Measurements from ENCODE around the gene SNRPF. TPM values are rescaled to one million over a fixed set of nuclear protein-coding genes. Genes with fewer than 3 reads are reported as not detected.
"Not testable (repeated sequence)": the region's sequence is repeated elsewhere in the genome, so short reads cannot be mapped to it uniquely, and the experiment has no call there.

SNRPF gene
- total RNA-seq: 36.7 and 38.5 TPM in 2 replicates

DNA sequence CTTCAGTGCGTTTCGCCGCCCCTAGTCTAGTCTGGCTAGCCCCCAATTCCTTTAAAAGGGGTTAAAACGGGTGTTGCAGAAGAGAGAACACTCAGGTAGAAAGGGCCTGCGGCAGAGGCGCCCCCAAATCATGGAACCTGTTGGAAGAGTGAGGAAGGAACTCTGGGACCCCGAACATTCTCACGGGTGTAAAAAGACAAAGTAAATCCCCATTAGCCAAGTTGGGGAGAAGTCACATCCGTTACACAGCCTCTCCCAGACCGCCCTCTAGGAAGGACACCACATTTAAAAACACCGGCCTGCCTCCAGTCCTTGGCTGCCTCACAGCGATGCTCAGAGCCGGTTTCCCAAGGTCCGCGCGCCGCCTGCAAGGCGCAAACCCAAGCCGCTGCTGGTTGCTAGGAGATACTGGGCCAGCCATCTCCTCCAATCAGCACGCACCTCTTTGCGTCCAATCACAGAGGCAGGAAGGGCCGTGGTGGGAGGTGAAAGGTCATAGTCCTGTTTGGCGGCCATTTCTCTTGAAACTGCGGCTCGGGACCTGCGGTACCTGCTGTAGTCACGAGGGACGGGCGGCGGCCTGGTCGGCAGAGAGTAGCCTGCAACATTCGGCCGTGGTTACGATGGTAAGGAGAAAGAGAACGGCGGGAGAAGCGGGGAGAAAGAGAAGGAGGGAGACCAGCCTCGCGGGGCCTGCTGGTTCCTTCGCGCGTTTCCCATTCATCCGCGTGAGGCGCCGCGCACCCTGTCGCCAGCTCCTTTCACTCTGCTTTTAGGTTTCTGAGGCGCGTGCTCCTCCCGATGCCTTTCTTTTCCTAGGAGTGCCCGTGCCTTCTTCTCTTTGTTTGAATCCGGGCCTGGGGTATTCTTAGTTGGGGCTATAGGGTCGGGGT lies at the start of gene SNRPF:
TSS of gene SNRPF (plus strand) at position 502 of the 893 bp plus-strand sequence. CDS start at position 624, 122 bp downstream.
- intact Hi-C loops (cut with micrococcal nuclease): loop anchor here (1.0 to 10.0 kb wide), 21 partner anchors 60 to 1400 kb away; partner anchors contain the start of genes AMDHD1, CCDC38, CDK17 and CEP83

- intact Hi-C loops (cut with micrococcal nuclease): no loop called here
Observed at GRCh38 chr12:95809000-95809680, 49.6 kb upstream of the SNRPF start.

DNA sequence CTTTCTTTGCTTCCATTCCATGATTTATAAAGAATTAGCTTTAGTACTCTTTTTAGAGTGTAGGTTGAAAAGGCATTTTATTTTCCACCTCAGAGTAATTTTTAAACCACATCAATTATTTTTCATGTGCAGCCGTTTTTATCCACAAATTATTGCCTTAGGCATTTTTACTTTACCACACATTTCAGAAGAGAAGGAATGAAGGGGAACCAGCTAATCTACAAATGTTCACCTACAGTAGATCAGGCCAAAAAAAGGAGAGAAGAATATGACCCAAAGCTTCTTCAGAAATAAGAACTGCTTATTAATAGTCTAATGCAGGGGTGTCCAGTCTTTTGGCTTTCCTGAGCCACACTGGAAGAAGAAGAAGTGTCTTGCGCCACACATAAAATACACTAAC lies 48.3 kb upstream of the SNRPF start:
- intact Hi-C loops (cut with micrococcal nuclease): no loop called here

DNA sequence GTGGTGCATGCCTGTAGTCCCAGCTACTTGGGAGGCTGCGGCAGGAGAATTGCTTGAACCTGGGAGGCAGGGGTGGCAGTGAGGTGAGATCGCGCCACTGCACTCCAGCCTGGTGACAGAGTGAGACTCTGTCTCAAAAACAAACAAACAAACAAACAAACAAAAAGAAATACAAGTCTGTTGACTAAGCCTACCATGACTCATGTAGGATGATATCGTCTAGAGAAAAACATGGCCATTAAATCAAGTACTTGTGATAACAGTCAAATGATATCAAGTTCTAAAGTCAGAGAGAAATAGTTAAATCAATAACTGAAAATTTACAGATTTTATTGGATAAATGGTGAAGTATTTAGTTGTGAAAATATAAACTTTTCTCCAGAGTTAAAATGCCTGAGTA lies 46.6 kb upstream of the SNRPF start:
- intact Hi-C loops (cut with micrococcal nuclease): not testable (repeated sequence)

DNA sequence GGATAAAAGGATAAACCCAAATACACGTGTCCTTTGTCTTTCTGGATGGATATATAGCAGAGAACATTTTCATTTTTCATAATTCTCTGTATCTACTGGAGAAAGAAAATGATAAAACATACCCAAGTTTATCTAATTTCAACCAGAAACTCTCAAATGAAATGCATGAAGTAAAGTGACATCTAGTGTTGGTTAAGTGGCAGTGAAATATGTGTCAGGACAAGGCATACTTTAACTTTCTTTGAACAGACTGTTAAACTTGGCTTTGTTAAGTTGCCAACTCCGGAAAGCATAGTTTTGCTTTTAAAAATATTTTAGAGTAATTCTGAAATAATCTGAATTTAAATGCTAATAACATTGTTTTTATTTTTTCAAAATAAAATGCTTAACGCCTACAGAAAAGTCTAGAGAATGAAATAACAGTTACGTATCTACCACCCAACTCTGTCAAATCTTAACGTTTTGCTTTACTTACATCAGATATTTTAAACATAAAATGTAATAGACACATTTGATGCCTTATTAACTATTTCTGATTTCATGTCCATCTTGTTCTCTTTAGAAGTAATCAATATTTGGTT lies 43.0 kb upstream of the SNRPF start:
- intact Hi-C loops (cut with micrococcal nuclease): loop anchor here (1.0 to 2.0 kb wide), 2 partner anchors 192 to 699 kb away; no protein-coding TSS in a partner anchor

DNA sequence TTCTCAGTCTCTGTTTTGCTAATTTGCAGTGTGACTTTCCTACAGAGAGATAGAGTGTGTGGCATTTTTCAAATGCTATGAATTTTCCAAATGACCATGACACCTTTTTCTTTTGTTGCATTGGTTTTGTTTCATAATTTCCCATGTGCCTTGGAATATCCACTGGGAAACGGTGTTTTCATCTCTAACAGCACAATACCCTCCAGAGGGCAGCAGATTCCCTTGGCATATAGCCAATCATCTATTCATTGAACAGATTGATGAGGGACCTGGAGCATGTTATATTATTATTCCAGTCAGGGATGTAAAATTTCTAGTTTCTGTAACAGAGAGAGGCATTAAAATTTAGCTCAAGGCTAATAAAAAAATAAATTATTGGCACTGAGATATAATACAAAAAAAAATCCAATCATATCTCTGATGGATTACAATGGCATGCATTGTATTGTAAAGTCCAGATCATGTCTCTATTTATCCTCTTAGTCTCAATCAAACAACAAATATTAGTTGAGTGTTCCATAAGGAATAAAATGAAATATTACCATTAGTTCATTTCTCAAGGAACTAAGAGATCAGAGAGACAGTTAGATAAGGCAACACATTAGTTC lies 38.6 kb upstream of the SNRPF start:
- intact Hi-C loops (cut with micrococcal nuclease): no loop called here

GRCh38 chr12:95829395-95829794 lies 29.4 kb upstream of the SNRPF start:
- intact Hi-C loops (cut with micrococcal nuclease): no loop called here

DNA sequence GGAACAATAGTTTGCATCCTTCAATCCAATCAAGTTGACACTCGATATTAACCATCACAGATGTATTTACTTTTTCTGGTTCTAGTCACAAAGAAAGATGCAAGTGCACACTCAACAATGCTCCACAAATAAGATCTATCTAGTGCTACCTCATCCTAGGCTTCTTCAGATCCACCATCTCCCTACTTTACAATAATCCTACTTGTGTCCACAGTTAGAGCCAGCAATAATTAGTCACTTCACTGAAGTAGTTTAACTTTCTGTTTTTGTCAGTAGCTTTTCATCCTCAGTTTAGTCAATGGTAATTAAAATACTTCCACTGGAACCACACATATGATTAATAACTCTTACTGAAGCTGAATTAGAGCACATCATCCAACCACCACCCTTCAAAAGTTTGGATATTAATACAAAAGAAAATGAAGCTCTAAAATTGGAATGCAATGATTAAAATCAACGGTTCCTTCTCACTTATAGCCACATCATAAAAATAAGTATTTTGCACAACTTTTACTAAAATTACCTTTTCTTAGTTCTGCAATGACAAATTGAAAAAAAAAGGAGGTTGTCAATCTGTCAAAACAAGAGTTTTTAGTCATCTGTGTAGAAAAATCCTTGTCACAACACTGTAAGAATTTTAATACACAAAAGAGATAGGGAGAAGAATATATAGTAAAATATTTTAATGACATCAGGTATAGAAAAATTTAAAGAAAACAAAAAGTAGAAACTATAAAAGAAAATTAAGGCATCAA lies 28.2 kb upstream of the SNRPF start:
- intact Hi-C loops (cut with micrococcal nuclease): no loop called here

DNA sequence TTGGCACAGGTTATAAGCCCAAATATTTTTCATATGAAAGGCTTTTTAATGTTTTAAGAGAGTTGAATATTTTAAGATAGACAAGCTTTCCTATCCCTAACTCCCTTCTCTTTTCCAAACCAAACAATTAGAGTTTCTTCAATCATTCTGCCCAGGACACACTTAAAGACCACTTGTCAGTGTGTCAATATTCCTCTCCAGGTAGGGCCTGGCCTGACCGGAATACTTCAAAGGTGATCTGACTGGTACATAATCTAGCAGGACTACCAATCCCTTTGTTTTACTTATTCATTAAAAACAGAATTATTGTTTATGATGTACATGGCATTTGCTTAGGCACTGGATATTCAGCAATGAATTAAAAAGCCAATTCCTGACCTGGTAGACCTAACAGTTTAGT lies 24.2 kb upstream of the SNRPF start:
- intact Hi-C loops (cut with micrococcal nuclease): no loop called here

- intact Hi-C loops (cut with micrococcal nuclease): no loop called here
Observed at GRCh38 chr12:95836185-95836609, 22.6 kb upstream of the SNRPF start.

- intact Hi-C loops (cut with micrococcal nuclease): no loop called here
Observed at GRCh38 chr12:95836630-95837239, 22.0 kb upstream of the SNRPF start.

GRCh38 chr12:95837240-95838038 lies 21.3 kb upstream of the SNRPF start:
- intact Hi-C loops (cut with micrococcal nuclease): no loop called here

GRCh38 chr12:95838125-95838524 lies 20.6 kb upstream of the SNRPF start:
- intact Hi-C loops (cut with micrococcal nuclease): no loop called here

- intact Hi-C loops (cut with micrococcal nuclease): not testable (repeated sequence)
Observed at GRCh38 chr12:95842426-95842825, 16.3 kb upstream of the SNRPF start.

GRCh38 chr12:95848575-95849388 lies 10.0 kb upstream of the SNRPF start:
- intact Hi-C loops (cut with micrococcal nuclease): no loop called here

GRCh38 chr12:95851606-95852005 lies 7.1 kb upstream of the SNRPF start:
- intact Hi-C loops (cut with micrococcal nuclease): loop anchor here (10.0 kb wide), 1 partner anchor 493 kb away; no protein-coding TSS in a partner anchor

DNA sequence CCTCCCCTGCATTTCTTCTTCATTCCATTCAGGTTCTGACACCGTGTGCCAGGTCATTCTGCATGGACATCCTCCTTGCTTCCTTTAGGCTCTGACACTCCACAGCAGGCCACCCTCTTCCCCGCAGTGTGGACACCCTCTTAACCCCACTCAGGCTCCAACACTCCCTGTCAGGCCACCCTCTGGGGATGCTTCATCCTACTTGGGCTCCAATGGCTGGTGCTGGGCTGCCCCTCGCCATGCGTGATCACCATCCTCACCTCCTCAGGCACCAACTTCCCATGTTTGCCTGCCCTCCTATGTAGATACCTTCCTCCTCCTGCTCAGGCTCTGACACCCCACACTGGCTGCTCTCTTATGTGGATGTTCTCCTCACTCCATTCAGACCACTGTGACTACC lies 6.6 kb upstream of the SNRPF start:
- intact Hi-C loops (cut with micrococcal nuclease): loop anchor here (10.0 kb wide), 1 partner anchor 493 kb away; no protein-coding TSS in a partner anchor

GRCh38 chr12:95857156-95857555 lies 1.6 kb upstream of the SNRPF start:
- intact Hi-C loops (cut with micrococcal nuclease): loop anchor here (5.0 to 10.0 kb wide), 3 partner anchors 488 to 740 kb away; no protein-coding TSS in a partner anchor
